ENCODE results near the gene IL10. TPM values are rescaled to one million over a fixed set of nuclear protein-coding genes. Genes with fewer than 3 reads are reported as not detected.
A peak's percentile ranks its signal among the peaks of the same experiment; 100 is the strongest.

The IL10 gene
- total and polyA plus RNA-seq, 8 donors: 0.29 to 7.2 (median 1.5) TPM; not detected in 2

GRCh38 chr1:206787891-206788290, 15.6 kb upstream of the IL10 start:
- no peaks in the 10 kb centered on the region for H3K36me3 ChIP-seq
- H3K4me3 ChIP-seq: no peak overlapping the region
- no peaks in the 10 kb centered on the region for H3K9me3 ChIP-seq
- DNase-seq: no peak
- 84 to 95% (median 87%) methylated on average over 5 of the region's 5 CpGs for WGBS, 5 donors
- H3K4me1 ChIP-seq: no peaks in the 10 kb centered on the region
- no peak overlapping the region for H3K27ac ChIP-seq
- H3K27me3 ChIP-seq: no peaks in the 10 kb centered on the region
- TF ChIP-seq POLR2A (IDR thresholded peaks at IDR 0.05): no peak
- intact Hi-C loops (cut with DNase I; ENCODE audit: low total_unique reads): no loop called here

GRCh38 chr1:206786212-206786886, 14.1 kb upstream of the IL10 start:
- Histone ChIP-seq H3K36me3 (no peaks in the 10 kb centered on the region), H3K27ac (no peak overlapping the region), H3K9me3 (no peaks in the 10 kb centered on the region), H3K4me3 (no peak overlapping the region), H3K4me1 (no peaks in the 10 kb centered on the region), H3K27me3 (no peaks in the 10 kb centered on the region)
- no peak for TF ChIP-seq EP300 (IDR thresholded peaks at IDR 0.05)
- no peak for TF ChIP-seq CTCF (IDR thresholded peaks at IDR 0.05)
- TF ChIP-seq POLR2AphosphoS5 (IDR thresholded peaks at IDR 0.05): no peak
- no peak for TF ChIP-seq POLR2A (IDR thresholded peaks at IDR 0.05)
- intact Hi-C loops (cut with DNase I; ENCODE audit: low total_unique reads): no loop called here
- DNase-seq: no peak
- WGBS, 5 donors: 74 to 88% (median 81%) methylated on average over 5 of the region's 5 CpGs

GRCh38 chr1:206785182-206785765, 13.0 kb upstream of the IL10 start:
- Histone ChIP-seq H3K4me1 (no peaks in the 10 kb centered on the region), H3K4me3 (no peak overlapping the region), H3K27ac (no peak overlapping the region), H3K27me3 (no peaks in the 10 kb centered on the region), H3K36me3 (no peaks in the 10 kb centered on the region), H3K9me3 (no peaks in the 10 kb centered on the region)
- WGBS, 5 donors: 82 to 91% (median 88%) methylated on average over 4 of the region's 4 CpGs
- intact Hi-C loops (cut with DNase I; ENCODE audit: low total_unique reads): no loop called here
- no peak for TF ChIP-seq EP300 (IDR thresholded peaks at IDR 0.05)
- no peak for TF ChIP-seq CTCF (IDR thresholded peaks at IDR 0.05)
- TF ChIP-seq POLR2A (IDR thresholded peaks at IDR 0.05): no peak
- no peak for TF ChIP-seq POLR2AphosphoS5 (IDR thresholded peaks at IDR 0.05)
- no peak for DNase-seq

- Histone ChIP-seq H3K9me3 (no peaks in the 10 kb centered on the region), H3K4me1 (no peaks in the 10 kb centered on the region), H3K27ac (no peak overlapping the region), H3K36me3 (no peaks in the 10 kb centered on the region), H3K27me3 (no peaks in the 10 kb centered on the region), H3K4me3 (no peak overlapping the region)
- DNase-seq: peak; percentile 41 to 42
- TF ChIP-seq POLR2AphosphoS5 (IDR thresholded peaks at IDR 0.05) (no peak), EP300 (IDR thresholded peaks at IDR 0.05) (no peak), CTCF (IDR thresholded peaks at IDR 0.05) (no peak)
- 84 to 92% (median 87%) methylated on average over 17 of the region's 17 CpGs for WGBS, 5 donors
- intact Hi-C loops (cut with DNase I; ENCODE audit: low total_unique reads): no loop called here
Measured at GRCh38 chr1:206784471-206784903, 12.2 kb upstream of the IL10 start.

- no peaks in the 10 kb centered on the region for H3K27me3 ChIP-seq
- TF ChIP-seq POLR2AphosphoS5 (IDR thresholded peaks at IDR 0.05): no peak
- DNase-seq: no peak
- intact Hi-C loops (cut with DNase I; ENCODE audit: low total_unique reads): no loop called here
- H3K9me3 ChIP-seq: no peaks in the 10 kb centered on the region
- 77 to 92% (median 91%) methylated on average over 6 to 7 of the region's 7 CpGs for WGBS, 5 donors
- H3K27ac ChIP-seq: no peak overlapping the region
- H3K36me3 ChIP-seq: no peaks in the 10 kb centered on the region
- no peaks in the 10 kb centered on the region for H3K4me1 ChIP-seq
- no peak overlapping the region for H3K4me3 ChIP-seq
Measured at GRCh38 chr1:206783506-206783905, 11.2 kb upstream of the IL10 start.

Data from stomach (tissue), 9 donors.